Activated CD4-positive, alpha-beta memory T cell treated with anti-CD3 and anti-CD28 coated beads, Interleukin-2, amount 10 ng/mL, durations not matched to agents 7 days and 5 days (primary cell): Measurements from ENCODE around the gene ANXA10. TPM values are rescaled to one million over a fixed set of nuclear protein-coding genes. Genes with fewer than 3 reads are reported as not detected.

Experiments used
- CTCF ChIA-PET: fragments of 350-600 bp; sonication (Branson Sonifier 250); formaldehyde crosslinking; loops from one replicate; lab custom pipeline; 2021; ENCODE audit warnings: antibody characterized with exemption, inconsistent platforms; lab: Charles Lee
- POLR2A ChIA-PET: fragments of 350-600 bp; sonication (Branson Sonifier 250); formaldehyde crosslinking; loops from one replicate; lab custom pipeline; 2021; ENCODE audit warnings: antibody characterized with exemption; lab: Charles Lee
- DNase-seq: peaks from one replicate; pipeline ENCODE4 v3.0.0-alpha.2; 2020
- H3K27ac Mint-ChIP-seq: one replicate; pipeline ENCODE4 v1.8.0; 2021; ENCODE audit warnings: mild to moderate bottlenecking, mixed read lengths
- H3K27me3 Mint-ChIP-seq: one replicate; pipeline ENCODE4 v1.8.0; 2021; ENCODE audit warnings: mixed read lengths
- H3K36me3 Mint-ChIP-seq: one replicate; pipeline ENCODE4 v1.8.0; 2021; ENCODE audit warnings: low read depth, mixed read lengths
- H3K4me1 Mint-ChIP-seq: one replicate; pipeline ENCODE4 v1.8.0; 2021; ENCODE audit warnings: mixed read lengths
- H3K4me3 Mint-ChIP-seq: one replicate; pipeline ENCODE4 v1.8.0; 2021; ENCODE audit warnings: mild to moderate bottlenecking, mixed read lengths
- H3K9me3 Mint-ChIP-seq: one replicate; pipeline ENCODE4 v1.8.0; 2021; ENCODE audit warnings: mixed read lengths
- total RNA-seq, 2 experiments: library from RNA; stranded (reverse); gene quantifications; one replicate each; pipeline ENCODE4 v1.2.3, GENCODE V29; 2021

ANXA10 gene
- total RNA-seq, 2 experiments from 2014 or later = not detected

DNA sequence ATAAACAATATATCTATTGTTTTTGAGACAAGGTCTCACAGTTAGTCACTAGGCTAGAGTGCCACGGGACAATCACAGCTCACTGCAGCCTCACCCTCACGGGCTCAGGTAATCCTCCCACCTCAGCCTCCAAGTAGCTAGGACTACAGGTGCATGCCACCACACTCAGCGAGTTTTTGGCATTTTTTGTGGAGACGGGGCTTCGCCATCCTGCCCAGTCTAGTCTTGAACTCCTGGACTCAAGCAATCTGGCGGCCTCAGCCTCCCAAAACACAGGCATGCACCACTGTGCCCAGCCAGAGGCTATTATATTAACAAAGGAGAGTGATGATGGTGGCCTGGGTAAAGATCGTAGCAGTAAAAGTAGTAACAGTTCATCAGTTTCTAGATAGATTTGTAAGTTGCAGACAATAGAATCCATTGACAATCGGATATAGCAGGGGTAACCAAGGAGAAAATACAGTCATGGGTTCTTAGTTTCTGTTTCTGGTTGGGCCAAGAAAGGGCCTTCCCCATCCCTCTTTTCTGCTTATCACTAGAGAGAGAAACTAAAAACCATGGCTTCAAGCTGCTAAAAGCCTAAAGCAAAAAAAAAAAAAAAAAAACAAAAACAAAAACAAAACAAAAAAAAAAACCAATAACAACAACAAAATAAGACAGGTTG is 60.6 kb downstream of the ANXA10 start:
- ChIA-PET POLR2A (interaction anchor here (1.2 kb wide), 1 partner anchor 20 kb away, joined by 3 read pairs; no protein-coding TSS in a partner anchor), CTCF (interaction anchor here (0.7 to 1.7 kb wide), 7 partner anchors 8 to 1129 kb away, joined by 3 to 8 read pairs (median 4); no protein-coding TSS in a partner anchor)
- H3K27ac Mint-ChIP-seq = no peak overlapping the region
- no peaks in the 10 kb centered on the region for H3K36me3 Mint-ChIP-seq
- DNase-seq = no peak
- peaks cover 4% of the 10 kb centered on the region for H3K4me1 Mint-ChIP-seq
- no peaks in the 10 kb centered on the region for H3K9me3 Mint-ChIP-seq
- H3K27me3 Mint-ChIP-seq = peaks cover 4% of the 10 kb centered on the region
- H3K4me3 Mint-ChIP-seq = no peak overlapping the region

DNA sequence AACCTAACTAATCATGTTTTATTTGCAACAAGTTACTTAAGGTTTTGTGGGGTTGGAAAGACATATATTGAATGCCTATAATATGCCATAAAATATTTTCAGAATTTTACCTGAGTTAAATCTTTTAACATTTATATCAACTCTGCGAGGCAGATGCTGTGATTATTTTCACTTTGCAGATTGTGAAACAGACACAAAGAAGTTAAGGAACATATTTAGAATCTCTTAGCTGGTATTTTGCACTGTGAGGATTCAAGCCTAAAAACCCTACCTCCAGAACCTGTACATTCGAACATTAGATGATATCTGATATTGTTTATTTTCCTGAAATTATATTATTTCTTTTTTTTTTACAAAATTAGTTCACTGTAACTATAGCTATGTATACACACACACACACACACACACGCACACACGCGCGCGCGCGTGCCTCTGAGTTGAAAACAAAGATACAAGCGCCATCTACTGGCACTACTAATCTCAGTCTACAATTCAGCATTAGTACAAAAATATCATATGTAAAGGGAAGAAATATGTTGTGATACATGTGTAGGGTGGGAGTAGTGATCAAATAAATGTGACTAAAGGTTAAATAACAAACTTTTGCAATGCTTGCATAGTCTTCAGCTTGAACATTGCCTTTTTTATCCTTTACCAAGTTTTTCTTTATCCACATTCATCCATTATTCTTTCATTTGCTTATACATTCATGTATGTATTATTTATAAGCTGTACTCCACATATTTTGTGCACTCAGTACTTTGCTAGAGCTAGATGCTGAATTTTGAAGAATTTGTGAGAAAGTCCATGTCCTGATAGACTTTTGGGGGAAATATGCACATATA is 61.5 kb downstream of the ANXA10 start:
- Mint-ChIP-seq H3K27ac (no peak overlapping the region), H3K4me1 (peaks cover 4% of the 10 kb centered on the region), H3K36me3 (no peaks in the 10 kb centered on the region), H3K9me3 (no peaks in the 10 kb centered on the region), H3K27me3 (peaks cover 4% of the 10 kb centered on the region), H3K4me3 (no peak overlapping the region)
- peak; percentile 59 for DNase-seq
- ChIA-PET CTCF (interaction anchor here (0.7 to 1.7 kb wide), 8 partner anchors 9 to 1129 kb away, joined by 3 to 8 read pairs (median 4); no protein-coding TSS in a partner anchor), POLR2A (interaction anchor here (1.2 kb wide), 1 partner anchor 21 kb away, joined by 3 read pairs; no protein-coding TSS in a partner anchor)

DNA sequence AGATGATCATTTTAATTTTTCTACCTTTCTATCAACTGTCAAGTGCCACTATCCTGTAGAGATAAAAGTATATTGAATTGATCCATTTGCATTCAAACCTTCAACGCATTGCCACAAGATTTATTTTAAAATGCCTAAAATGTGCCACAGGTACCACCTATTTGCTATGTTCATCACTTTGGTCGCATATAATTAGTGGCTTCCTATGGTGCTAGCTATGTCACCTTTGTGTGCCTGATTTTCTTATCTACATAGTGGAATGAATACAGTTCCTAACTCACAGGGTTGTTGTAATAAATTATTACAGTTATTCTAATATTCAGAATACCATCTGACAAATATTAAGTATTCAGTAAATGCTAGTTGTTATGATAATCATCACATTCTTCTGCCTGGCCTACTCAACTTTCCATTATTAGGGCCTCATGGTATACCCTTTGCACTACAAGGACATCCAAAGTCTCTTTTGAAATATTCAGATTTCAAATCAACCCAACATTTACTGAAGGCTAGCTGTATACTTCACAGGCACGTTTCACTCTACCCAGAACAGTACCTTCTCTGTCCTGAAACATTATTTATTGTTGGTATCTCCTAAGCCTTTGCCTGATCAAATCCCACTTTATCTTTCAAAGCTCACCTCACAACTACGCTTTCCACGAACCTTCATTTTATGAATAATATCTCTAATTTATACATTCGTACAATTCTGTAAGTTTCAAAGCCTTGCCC is 62.4 kb downstream of the ANXA10 start:
- Mint-ChIP-seq H3K27ac (no peak overlapping the region), H3K27me3 (peaks cover 4% of the 10 kb centered on the region), H3K4me3 (no peak overlapping the region), H3K36me3 (no peaks in the 10 kb centered on the region), H3K4me1 (peaks cover 4% of the 10 kb centered on the region), H3K9me3 (no peaks in the 10 kb centered on the region)
- POLR2A ChIA-PET = interaction anchor here (1.2 kb wide), 1 partner anchor 21 kb away, joined by 3 read pairs; no protein-coding TSS in a partner anchor
- DNase-seq = no peak
- CTCF ChIA-PET = interaction anchor here (0.9 to 1.7 kb wide), 4 partner anchors 10 to 1130 kb away, joined by 3 to 8 read pairs (median 4); no protein-coding TSS in a partner anchor

DNA sequence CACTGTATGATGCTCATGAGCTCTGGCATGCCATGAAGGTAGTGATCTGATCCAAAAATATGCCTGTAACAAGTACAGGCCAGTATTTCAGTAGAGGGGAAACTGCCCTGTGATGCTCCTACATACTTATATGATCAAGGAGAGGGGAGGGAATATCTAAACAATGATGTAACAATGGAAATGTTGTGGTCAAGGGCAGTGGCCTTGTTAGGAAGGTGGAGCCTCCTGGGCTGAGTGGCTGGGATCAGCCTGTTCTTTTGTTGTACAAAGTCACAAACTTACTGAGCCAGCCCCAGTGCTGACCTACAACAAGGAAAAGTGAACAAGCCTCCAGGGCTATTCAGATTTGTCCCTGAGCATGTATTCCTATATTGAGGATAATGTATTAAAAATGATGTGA is 70.3 kb downstream of the ANXA10 start:
- POLR2A ChIA-PET = no interaction called here
- Mint-ChIP-seq H3K36me3 (no peaks in the 10 kb centered on the region), H3K9me3 (no peaks in the 10 kb centered on the region), H3K4me1 (peaks cover 1% of the 10 kb centered on the region), H3K27ac (no peak overlapping the region), H3K27me3 (peaks cover 5% of the 10 kb centered on the region), H3K4me3 (no peak overlapping the region)
- no peak for DNase-seq
- CTCF ChIA-PET = no interaction called here

DNA sequence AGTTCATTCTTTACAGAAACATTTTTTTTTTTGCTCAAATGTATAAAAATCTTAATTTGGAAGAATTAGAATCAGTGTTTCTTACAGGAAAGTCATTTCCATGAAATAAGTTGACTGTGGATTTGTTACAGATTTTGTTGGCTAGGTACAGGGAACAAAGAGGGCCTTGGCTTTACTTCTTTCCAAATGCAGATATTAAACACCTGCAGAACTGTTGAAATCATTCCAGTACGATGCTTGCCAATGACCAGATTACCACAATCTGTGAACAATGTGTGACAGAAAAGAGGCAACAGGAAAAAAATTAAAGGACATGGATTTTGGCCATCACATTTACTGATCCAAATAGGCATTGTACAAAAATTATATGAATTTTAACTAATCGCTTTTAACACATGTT is 70.8 kb downstream of the ANXA10 start:
- no peak for DNase-seq
- H3K27ac Mint-ChIP-seq = no peak overlapping the region
- ChIA-PET POLR2A (no interaction called here), CTCF (no interaction called here)
- H3K27me3 Mint-ChIP-seq = peaks cover 5% of the 10 kb centered on the region
- H3K9me3 Mint-ChIP-seq = no peaks in the 10 kb centered on the region
- H3K4me3 Mint-ChIP-seq = no peak overlapping the region
- peaks cover 6% of the 10 kb centered on the region for H3K4me1 Mint-ChIP-seq
- H3K36me3 Mint-ChIP-seq = no peaks in the 10 kb centered on the region

DNA sequence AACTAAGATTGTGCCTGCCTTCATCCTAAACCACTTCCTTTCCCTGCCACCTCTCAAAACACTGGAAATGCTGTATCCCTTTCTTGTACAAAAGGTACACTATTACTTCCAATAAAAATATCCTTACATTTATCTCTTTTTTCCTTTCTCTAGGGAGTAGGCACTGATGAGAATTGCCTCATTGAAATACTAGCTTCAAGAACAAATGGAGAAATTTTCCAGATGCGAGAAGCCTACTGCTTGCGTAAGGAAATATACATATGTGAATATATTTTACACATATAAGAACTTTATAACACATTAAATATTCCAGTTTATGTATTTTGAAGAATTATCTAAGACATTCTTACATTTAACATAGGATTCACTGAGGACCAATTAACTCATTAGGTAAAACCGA is 71.7 kb downstream of the ANXA10 start:
- no peak for DNase-seq
- no peaks in the 10 kb centered on the region for H3K9me3 Mint-ChIP-seq
- CTCF ChIA-PET = no interaction called here
- H3K36me3 Mint-ChIP-seq = no peaks in the 10 kb centered on the region
- no peak overlapping the region for H3K27ac Mint-ChIP-seq
- H3K4me1 Mint-ChIP-seq = peaks cover 6% of the 10 kb centered on the region
- POLR2A ChIA-PET = no interaction called here
- H3K4me3 Mint-ChIP-seq = no peak overlapping the region
- H3K27me3 Mint-ChIP-seq = peaks cover 5% of the 10 kb centered on the region

DNA sequence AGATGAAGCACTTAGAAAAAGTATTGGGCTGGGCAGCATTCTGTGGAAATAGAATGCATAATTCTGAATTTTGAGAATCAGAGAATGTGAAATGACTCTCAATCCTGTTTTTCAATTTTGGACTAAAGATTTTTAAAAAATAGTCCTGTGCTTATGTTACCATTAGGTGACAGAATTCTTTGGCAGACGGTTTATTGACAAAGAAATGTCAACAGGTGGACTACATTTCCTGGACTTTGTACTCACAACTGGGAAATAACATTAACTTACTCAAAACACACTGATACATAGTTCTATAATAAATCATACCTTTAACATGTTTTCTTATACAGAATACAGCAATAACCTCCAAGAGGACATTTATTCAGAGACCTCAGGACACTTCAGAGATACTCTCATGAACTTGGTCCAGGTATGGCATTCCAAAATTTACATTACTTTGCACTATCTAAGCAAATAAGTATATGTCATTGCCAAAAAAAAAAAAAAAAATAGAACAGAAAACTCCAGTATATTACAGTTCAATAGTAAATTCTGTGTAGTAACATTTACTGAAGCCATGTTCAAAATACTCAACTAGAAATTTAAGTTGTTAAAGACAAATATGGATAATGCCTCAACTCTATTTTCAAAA is 72.7 kb downstream of the ANXA10 start:
- no peaks in the 10 kb centered on the region for H3K36me3 Mint-ChIP-seq
- no peak overlapping the region for H3K27ac Mint-ChIP-seq
- H3K9me3 Mint-ChIP-seq = no peaks in the 10 kb centered on the region
- no peak overlapping the region for H3K4me3 Mint-ChIP-seq
- H3K4me1 Mint-ChIP-seq = peaks cover 6% of the 10 kb centered on the region
- H3K27me3 Mint-ChIP-seq = peaks cover 4% of the 10 kb centered on the region
- no peak for DNase-seq
- CTCF ChIA-PET = no interaction called here
- POLR2A ChIA-PET = no interaction called here

DNA sequence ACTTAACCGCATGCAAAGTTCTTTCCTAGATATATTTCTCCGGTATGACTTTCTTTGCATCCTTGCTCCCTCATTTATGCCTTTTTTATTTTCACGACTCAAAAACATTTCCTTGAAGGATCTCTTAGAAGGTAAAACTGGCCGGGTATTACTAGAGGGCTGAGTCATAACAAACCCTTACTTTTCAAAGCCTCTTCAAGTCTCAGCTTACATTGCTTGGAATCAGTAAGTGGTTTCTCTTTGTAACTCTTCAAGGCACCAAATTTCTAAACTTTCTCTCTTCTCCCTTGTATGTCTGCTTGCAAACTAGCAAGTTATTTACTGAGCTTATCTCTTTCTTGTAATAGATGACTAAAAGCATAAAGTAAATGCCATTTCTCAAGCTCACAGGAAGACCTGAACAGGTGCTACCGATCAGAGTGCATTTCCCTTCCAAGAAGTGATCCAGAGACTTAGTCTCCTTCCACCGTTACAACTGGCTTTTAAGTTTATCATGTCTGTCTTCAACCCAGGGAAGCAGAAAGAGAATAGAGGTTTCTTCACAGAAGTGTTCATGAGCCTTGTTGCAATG is 75.5 kb downstream of the ANXA10 start:
- no peak overlapping the region for H3K4me3 Mint-ChIP-seq
- DNase-seq = no peak
- no peaks in the 10 kb centered on the region for H3K36me3 Mint-ChIP-seq
- no peaks in the 10 kb centered on the region for H3K9me3 Mint-ChIP-seq
- H3K4me1 Mint-ChIP-seq = peaks cover 6% of the 10 kb centered on the region
- H3K27ac Mint-ChIP-seq = no peak overlapping the region
- CTCF ChIA-PET = no interaction called here
- no peaks in the 10 kb centered on the region for H3K27me3 Mint-ChIP-seq
- POLR2A ChIA-PET = interaction anchor here (0.6 kb wide), 1 partner anchor 62 kb away, joined by 3 read pairs; no protein-coding TSS in a partner anchor

DNA sequence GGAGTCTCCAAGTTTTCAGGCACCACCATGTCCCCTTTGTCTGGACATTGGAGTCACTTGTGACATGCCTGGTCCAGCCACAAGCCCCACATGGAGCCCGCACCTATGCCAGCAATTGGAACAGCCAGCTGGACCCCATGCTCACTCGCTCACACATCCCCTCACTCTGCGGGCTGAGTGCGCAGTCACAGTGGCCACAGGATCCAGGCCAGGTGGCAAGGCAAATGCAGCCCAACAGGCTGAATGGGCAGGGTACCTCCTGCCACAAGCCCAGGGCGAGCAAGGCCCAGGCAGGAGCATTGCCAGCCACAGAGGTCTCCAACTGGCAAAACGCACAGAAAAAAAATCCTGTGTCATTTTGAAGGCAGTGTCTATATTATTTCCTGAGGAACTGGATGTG is 82.0 kb downstream of the ANXA10 start:
- H3K36me3 Mint-ChIP-seq = no peaks in the 10 kb centered on the region
- POLR2A ChIA-PET = no interaction called here
- no peaks in the 10 kb centered on the region for H3K4me1 Mint-ChIP-seq
- no peaks in the 10 kb centered on the region for H3K9me3 Mint-ChIP-seq
- H3K4me3 Mint-ChIP-seq = no peak overlapping the region
- H3K27ac Mint-ChIP-seq = no peak overlapping the region
- CTCF ChIA-PET = no interaction called here
- DNase-seq = no peak
- H3K27me3 Mint-ChIP-seq = no peaks in the 10 kb centered on the region

DNA sequence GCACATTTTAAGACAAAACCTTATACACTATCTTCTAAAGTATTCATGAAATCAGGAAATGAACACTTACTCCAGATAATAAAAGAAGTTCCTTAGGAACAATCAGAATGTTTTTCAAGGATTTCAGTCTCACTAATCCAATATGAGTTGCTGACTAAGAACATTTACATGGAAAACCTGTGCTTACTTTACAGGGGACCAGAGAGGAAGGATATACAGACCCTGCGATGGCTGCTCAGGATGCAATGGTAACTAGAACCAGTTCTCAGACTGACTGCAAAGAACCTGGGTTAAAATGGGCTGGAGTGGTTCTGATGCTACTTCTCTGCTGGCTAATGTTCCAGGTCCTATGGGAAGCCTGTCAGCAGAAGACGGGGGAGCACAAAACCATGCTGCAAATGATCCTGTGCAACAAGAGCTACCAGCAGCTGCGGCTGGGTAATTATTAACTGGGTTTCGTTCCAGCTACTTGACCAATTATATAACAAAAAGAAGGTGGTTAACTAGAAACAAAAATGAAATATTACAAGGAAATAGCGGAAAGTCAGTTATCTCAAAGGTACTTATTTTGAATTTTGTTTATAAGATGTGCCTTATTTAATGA is 85.3 kb downstream of the ANXA10 start:
- Mint-ChIP-seq H3K4me1 (no peaks in the 10 kb centered on the region), H3K9me3 (no peaks in the 10 kb centered on the region), H3K4me3 (no peak overlapping the region), H3K36me3 (no peaks in the 10 kb centered on the region), H3K27me3 (no peaks in the 10 kb centered on the region), H3K27ac (no peak overlapping the region)
- DNase-seq = no peak
- ChIA-PET POLR2A (no interaction called here), CTCF (interaction anchor here (0.8 kb wide), 1 partner anchor 24 kb away, joined by 4 read pairs; no protein-coding TSS in a partner anchor)

DNA sequence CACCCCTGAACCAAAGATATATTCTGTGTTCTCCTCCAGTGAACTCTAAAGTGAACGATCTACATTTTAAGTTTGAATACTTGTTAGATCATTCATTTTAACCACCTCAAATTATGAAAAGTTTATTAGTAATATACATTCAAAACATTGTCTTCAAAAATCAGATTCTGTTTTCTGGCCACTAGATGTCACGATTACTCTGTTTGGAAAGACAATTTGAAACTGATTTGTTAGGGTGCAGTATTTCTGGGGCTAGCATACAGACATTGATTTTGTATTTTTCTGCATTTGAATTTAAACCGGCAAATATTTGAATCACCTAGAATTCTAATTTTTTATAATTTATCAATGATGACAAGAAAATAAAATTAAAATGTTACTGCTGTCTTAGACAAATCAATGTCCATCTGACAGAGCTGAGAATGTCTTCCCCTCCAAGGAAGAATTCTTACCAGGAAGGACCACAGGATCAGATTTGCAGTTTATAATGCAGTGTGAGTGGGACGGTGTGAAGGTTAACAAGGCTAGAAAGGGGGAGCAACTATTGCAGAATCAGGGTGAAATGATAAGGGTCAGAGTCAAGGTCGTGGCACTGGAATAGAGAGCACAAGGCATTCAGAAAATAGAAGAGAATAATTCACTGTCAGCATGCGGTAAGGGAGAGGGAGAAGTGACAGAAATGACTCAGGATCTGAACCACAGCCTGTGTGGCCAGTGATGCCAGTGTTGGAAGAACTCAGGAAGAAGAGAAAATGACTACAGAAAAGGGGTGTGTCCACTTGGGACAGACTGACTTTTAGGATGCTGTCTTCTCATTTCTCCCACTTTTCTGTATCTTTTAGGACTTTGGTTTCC is 91.6 kb downstream of the ANXA10 start:
- H3K4me3 Mint-ChIP-seq = no peak overlapping the region
- CTCF ChIA-PET = interaction anchor here (1.0 to 1.2 kb wide), 2 partner anchors 332 to 737 kb away, joined by 3 read pairs; no protein-coding TSS in a partner anchor

More for the DNA sequence above, 91.6 kb downstream of the ANXA10 start:
- Mint-ChIP-seq H3K27me3 (no peaks in the 10 kb centered on the region), H3K9me3 (no peaks in the 10 kb centered on the region), H3K27ac (no peak overlapping the region), H3K36me3 (no peaks in the 10 kb centered on the region), H3K4me1 (peaks cover 8% of the 10 kb centered on the region)
- DNase-seq = no peak
- POLR2A ChIA-PET = no interaction called here
